LNCAP (cell line): ENCODE data around the gene DSEL.
A peak's percentile ranks its signal among the peaks of the same experiment; 100 is the strongest.

Source experiments
- CTCF ChIP-seq: fragments of 450-650 bp; IDR thresholded peaks from 2 replicates; pipeline ENCODE4 v1.5.1; 2017; ENCODE audit warnings: mild to moderate bottlenecking

The DSEL gene

GRCh38 chr18:67514465-67514864, 2.1 kb downstream of the DSEL start:
- no peak for TF ChIP-seq CTCF

- 0 out of 2 replicates have a peak, but pooled peaks have one; percentile 10 for TF ChIP-seq CTCF
These were observed 3.2 kb downstream of the DSEL start for GRCh38 chr18:67513280-67513679.

- no peak for TF ChIP-seq CTCF
These were observed 4.7 kb downstream of the DSEL start for GRCh38 chr18:67511840-67512239.

- TF ChIP-seq CTCF = no peak
These were observed 5.7 kb downstream of the DSEL start for GRCh38 chr18:67510831-67511230.

- no peak for TF ChIP-seq CTCF
These were observed 6.7 kb downstream of the DSEL start for GRCh38 chr18:67509741-67510391.

- no peak for TF ChIP-seq CTCF
These were observed 8.4 kb downstream of the DSEL start for GRCh38 chr18:67508146-67508545.

GRCh38 chr18:67504739-67505138, 11.8 kb downstream of the DSEL start:
- TF ChIP-seq CTCF = no peak
